Psoas muscle (tissue), 8 donors: Measurements from ENCODE around the gene TNRC6A. TPM values are rescaled to one million over a fixed set of nuclear protein-coding genes. Genes with fewer than 3 reads are reported as not detected.

ENCODE experiments used
- ATAC-seq, 4 donors: fragments of 200-7000 bp; cut with Tn5 transposase; one replicate each; pipeline ENCODE4 v1.9.1; 2020; ENCODE audit warnings: moderate library complexity in 3 of 4, mild to moderate bottlenecking in 2 of 4
- DNase-seq, 2 donors: peaks; one replicate each; pipeline ENCODE4 v3.0.0-alpha.2; 2020
- H3K27ac ChIP-seq: fragments of 200-600 bp; one replicate; pipeline ENCODE4 v1.8.0; 2022
- H3K27me3 ChIP-seq, 3 donors: fragments of 200-600 bp in 1 of 3; one replicate each; pipeline versions ENCODE4 v1.6.1 to v1.8.0; 2013 to 2022; ENCODE audit warnings: low read length in 2 of 3, mild to moderate bottlenecking in 2 of 3, moderate library complexity in 1 of 3; ENCODE audit not compliant: insufficient read depth in 3 of 3
- H3K36me3 ChIP-seq, 2 donors: fragments of 200-600 bp in 1 of 2; one replicate each; pipeline versions ENCODE4 v1.6.1 to v1.8.0; 2013 to 2022; ENCODE audit warnings: low read depth in 1 of 2, mild to moderate bottlenecking in 1 of 2, moderate library complexity in 1 of 2; ENCODE audit not compliant: insufficient read depth in 1 of 2
- H3K4me1 ChIP-seq: fragments of 200-600 bp; one replicate; pipeline ENCODE4 v1.8.0; 2022
- H3K4me3 ChIP-seq: fragments of 200-600 bp; one replicate; pipeline ENCODE4 v1.8.0; 2022; ENCODE audit warnings: mild to moderate bottlenecking
- H3K9me3 ChIP-seq: fragments of 200-600 bp; one replicate; pipeline ENCODE4 v1.8.0; 2022
- WGBS, 3 donors: extraction: QIAGEN DNeasy Blood & Tissue Kit; methylation state at CpG; one replicate each; pipeline versions ENCODE4 v1.1.6 to v1.1.7; 2013; 5-methylcytosine and 5-hydroxymethylcytosine counted together
- intact Hi-C, 2 donors: fragments of 100-400 bp; cut with DNase I; formaldehyde crosslinking; loops; one replicate each; pipeline versions ENCODE4 v1.11.0 to v1.14.2; 2022
- polyA plus RNA-seq, 3 donors: library from polyadenylated mRNA; stranded (reverse); fragments of 200-250 nt; gene quantifications; one replicate each; pipeline ENCODE4 v1.2.3, GENCODE V29; 2013
- total RNA-seq, 4 donors: library from RNA; stranded (reverse); fragmentation: NEBNext Ultra II Directional in 2 of 4; extraction: Animal tissue kit (Norgen Biotek cat#: 25700) in 2 of 4; gene quantifications; one replicate each; pipeline versions ENCODE4 v1.2.1 to v1.2.4, GENCODE V29; 2021 to 2023
- TF ChIP-seq, protein P1 (sequence below): fragments of 200-600 bp; IDR thresholded peaks from one replicate; pipeline ENCODE4 v1.8.0; 2022; ENCODE audit warnings: antibody characterized with exemption
- donor health status: healthy with polysubstance abuse.
- donor health status: DM: no; HTN: no; CAD: no; lungs with moderate emphysema.
- donor health status: Bipolar disorder and iron deficiency.
- donor health status: healthy.
- donor health status: DM: yes; HTN: yes; CAD: no.
- donor health status: DM: no; HTN: no; CAD: no.
- donor health status: DM: no; HTN: no; CAD: no.
- donor health status: DM: yes; HTN: yes; CAD: no.

TNRC6A gene
- total and polyA plus RNA-seq, 7 donors: 6.4 to 30.1 (median 20.9) TPM

DNA sequence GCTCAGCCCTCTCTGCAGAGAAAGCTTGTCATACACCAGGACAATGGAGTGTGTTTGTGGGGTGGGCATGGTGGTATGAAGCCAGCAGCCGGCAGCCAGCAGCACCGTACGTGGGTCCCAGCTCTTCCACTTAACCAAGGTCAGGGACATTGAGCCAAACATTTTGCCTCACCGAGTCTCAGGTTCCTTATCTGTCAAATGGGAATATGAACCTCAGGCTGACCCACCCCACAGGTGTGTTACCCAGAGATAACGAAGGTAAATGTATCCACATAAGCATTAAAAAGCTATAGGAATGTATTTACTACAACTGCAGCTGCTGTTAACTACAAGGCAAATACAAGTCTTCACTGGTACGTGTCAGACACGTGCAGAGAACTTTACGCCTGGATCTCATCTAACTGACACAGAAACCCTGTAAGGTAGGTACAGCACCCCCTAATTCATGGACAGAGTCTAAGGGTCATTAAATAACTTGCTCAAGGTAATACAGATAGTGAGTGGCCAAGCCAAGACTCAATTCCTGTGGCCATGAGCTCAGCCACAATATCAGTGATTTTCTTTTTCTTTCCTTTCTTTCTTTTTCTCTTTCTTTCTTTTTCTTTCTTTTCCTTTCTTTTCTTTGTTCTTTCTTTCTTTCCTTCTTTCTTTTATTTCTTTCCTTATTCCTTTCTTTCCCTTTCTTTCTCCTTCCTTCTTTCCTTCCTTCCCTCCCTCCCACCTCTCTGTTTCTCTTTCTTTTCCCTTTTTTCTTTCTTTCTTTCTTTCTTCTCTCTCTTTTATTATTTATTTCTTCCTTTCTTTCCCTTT is 117.3 kb downstream of the TNRC6A start:
- no peaks in the 10 kb centered on the region for H3K36me3 ChIP-seq
- H3K27me3 ChIP-seq: no peaks in the 10 kb centered on the region
- intact Hi-C loops: no loop called here
- ATAC-seq (no peak), DNase-seq (no peak)
- no peak overlapping the region for H3K4me3 ChIP-seq
- H3K4me1 ChIP-seq: no peaks in the 10 kb centered on the region
- H3K9me3 ChIP-seq: no peaks in the 10 kb centered on the region
- 64 to 78% (median 78%) methylated on average over 8 of the region's 8 CpGs for WGBS, 3 donors
- no peak overlapping the region for H3K27ac ChIP-seq
- TF ChIP-seq, protein P1, sequence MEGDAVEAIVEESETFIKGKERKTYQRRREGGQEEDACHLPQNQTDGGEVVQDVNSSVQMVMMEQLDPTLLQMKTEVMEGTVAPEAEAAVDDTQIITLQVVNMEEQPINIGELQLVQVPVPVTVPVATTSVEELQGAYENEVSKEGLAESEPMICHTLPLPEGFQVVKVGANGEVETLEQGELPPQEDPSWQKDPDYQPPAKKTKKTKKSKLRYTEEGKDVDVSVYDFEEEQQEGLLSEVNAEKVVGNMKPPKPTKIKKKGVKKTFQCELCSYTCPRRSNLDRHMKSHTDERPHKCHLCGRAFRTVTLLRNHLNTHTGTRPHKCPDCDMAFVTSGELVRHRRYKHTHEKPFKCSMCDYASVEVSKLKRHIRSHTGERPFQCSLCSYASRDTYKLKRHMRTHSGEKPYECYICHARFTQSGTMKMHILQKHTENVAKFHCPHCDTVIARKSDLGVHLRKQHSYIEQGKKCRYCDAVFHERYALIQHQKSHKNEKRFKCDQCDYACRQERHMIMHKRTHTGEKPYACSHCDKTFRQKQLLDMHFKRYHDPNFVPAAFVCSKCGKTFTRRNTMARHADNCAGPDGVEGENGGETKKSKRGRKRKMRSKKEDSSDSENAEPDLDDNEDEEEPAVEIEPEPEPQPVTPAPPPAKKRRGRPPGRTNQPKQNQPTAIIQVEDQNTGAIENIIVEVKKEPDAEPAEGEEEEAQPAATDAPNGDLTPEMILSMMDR: no peak

DNA sequence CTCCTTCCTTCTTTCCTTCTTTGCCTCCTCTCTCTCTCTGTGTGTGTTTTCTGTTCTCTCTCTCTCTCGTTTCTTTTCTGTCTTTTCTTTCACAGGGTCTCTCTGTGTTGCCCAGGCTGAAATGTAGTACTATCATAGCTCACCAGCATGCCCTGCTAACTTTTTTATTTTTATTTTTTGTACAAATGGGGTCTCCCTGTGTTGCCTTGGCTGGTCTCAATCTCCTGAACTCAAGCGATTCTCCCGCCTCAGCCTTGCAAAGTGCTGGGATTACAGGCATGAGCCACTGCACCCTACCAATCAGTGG is 117.9 kb downstream of the TNRC6A start:
- intact Hi-C loops: no loop called here
- TF ChIP-seq, protein P1: no peak
- WGBS, 3 donors: 78 to 91% (median 81%) methylated on average over 3 of the region's 3 CpGs
- H3K27me3 ChIP-seq: no peaks in the 10 kb centered on the region
- DNase-seq (no peak), ATAC-seq (no peak)
- H3K9me3 ChIP-seq: no peaks in the 10 kb centered on the region
- no peak overlapping the region for H3K4me3 ChIP-seq
- no peaks in the 10 kb centered on the region for H3K36me3 ChIP-seq
- no peaks in the 10 kb centered on the region for H3K4me1 ChIP-seq
- no peak overlapping the region for H3K27ac ChIP-seq

DNA sequence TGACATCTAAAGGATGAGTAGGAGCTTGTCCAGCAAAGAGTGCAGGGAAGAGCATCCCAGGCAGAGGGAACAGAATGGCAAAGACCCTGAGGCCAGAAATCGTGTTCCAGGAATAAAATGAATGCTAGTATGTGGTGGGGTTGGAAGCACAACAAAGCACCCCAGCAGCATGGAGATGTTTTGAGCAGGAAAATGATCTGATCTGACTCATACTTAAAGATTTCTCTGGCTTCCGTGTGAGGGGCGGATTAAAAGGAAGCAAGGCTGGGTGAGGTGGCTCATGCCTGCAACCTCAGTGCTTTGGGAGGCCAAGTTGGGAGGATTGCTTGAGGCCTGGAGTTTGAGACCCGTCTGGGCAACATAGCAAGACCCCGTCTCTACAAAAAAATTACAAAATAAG is 118.6 kb downstream of the TNRC6A start:
- H3K4me3 ChIP-seq: no peak overlapping the region
- whole genome bisulfite sequencing, 3 donors: 69 to 75% (median 74%) methylated on average over 5 of the region's 5 CpGs
- intact Hi-C loops: no loop called here
- H3K9me3 ChIP-seq: no peaks in the 10 kb centered on the region
- H3K4me1 ChIP-seq: no peaks in the 10 kb centered on the region
- TF ChIP-seq, protein P1: no peak
- DNase-seq: no peak
- ATAC-seq: no peak
- H3K27ac ChIP-seq: no peak overlapping the region
- no peaks in the 10 kb centered on the region for H3K27me3 ChIP-seq
- H3K36me3 ChIP-seq: no peaks in the 10 kb centered on the region

DNA sequence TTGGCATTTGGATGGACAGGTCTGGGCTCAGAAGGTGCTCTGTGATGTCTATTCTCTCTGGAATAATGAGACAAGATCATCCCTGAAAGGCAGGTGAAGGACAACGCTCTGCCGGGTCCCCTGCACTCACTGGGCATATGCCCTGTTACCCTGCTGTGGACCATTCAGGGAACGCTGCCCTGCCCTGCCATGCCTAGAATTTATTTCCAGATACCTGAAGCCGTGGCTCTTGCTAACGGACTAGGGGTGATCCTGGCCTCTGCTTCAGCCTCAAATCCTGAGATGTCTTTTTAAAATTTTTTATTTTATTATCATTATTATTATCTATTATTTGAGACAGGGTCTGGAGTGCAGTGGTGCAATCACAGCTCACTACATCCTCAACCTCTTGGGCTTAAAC is 120.2 kb downstream of the TNRC6A start:
- WGBS, 3 donors: 81 to 92% (median 91%) methylated on average over 5 of the region's 5 CpGs
- Histone ChIP-seq H3K27me3 (peaks cover 0 to 3% (median 0%) of the 10 kb centered on the region in 3 donors), H3K4me3 (no peak overlapping the region), H3K4me1 (no peaks in the 10 kb centered on the region), H3K9me3 (no peaks in the 10 kb centered on the region), H3K36me3 (no peaks in the 10 kb centered on the region), H3K27ac (no peak overlapping the region)
- TF ChIP-seq, protein P1: no peak
- intact Hi-C loops: no loop called here
- ATAC-seq (no peak), DNase-seq (no peak)
